Measurements from ENCODE around the gene SPATA25.

DNA sequence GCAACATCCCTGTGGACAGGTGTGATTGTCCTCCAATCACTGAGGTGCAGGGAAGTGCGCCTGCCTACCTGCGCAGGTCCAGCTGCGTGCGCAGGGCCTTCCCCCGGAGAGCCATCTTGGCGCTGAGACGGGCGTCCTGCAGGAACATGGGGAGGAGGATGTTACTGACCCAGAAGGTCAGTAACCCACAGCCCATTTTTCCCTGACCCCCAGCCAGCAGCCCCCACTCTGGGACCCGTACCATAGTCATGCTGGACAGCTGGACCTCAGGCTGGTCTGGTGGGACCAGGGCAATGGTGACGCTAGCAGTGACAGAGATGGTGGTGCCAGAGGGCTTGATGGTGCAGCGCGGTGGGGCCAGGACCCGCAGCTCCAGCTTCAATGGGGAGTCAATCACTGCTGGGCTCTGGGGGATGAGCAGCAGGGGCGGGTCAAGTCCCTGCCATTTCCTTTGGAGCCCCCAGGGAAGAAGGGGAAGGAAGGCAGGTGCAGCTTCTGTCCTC lies 14.8 kb upstream of the SPATA25 start:
- TF ChIP-seq TAF1 (IDR thresholded peaks at IDR 0.05; ENCODE audit: low read depth, low read length) = no peak
- TF ChIP-seq POLR2AphosphoS5 (IDR thresholded peaks at IDR 0.05; ENCODE audit: low read depth, low read length) = no peak

Measured in GM12891 (cell line).